Activated T-cell treated with anti-CD3 and anti-CD28 coated beads for 24 hours (primary cell): ENCODE data around the gene CRYGN.

Experiments
- DNase-seq: peaks from one replicate; pipeline ENCODE4 v3.0.0-alpha.2; 2020; ENCODE audit warnings: low read depth

Gene CRYGN

DNA sequence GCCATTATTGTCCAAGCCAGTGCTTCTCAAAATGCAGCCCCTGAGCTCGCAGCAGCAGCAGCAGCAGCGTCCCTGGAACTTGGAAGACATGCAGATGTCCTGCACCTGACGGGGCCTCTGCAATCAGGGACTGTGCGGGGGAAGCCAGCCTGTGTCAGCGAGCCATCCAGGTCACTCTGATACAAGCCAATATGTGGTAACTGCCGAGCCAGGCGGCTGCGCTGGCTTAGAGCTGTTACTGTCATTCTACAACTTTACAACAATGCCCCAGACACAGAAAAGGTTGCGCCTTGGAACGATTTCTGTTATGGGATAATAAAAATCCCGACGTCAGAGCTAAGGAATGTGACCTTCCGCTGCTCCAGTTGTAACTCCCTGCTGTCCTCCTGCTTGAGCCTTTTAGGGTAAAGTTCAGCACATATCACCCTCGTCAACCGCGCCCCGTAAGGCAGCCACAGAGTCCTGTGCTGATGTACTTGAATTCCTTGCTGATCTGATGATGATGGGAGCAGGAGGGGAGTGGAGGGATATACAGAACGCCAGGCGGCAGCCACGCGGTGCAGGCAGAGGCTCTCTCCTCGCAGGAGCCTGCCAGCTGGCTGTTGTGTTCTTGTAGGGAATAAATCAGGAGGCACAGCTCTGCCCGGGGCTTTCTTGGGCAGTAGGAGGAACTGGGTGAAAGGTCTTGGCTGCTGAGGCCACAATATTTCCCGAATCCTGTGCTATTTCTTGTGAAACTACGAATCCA lies 20.0 kb upstream of the CRYGN start:
- DNase-seq = no peak

GRCh38 chr7:151457534-151457933 lies 17.6 kb upstream of the CRYGN start:
- DNase-seq = no peak

GRCh38 chr7:151456782-151457181 lies 16.8 kb upstream of the CRYGN start:
- no peak for DNase-seq

- DNase-seq = no peak
Measured at GRCh38 chr7:151456276-151456675, 16.3 kb upstream of the CRYGN start.

GRCh38 chr7:151455690-151456089 lies 15.7 kb upstream of the CRYGN start:
- no peak for DNase-seq

GRCh38 chr7:151454932-151455530 lies 15.1 kb upstream of the CRYGN start:
- no peak for DNase-seq

- DNase-seq = no peak
Measured at GRCh38 chr7:151454305-151454704, 14.4 kb upstream of the CRYGN start.

- DNase-seq = no peak
Measured at GRCh38 chr7:151453326-151453791, 13.4 kb upstream of the CRYGN start.

- DNase-seq = no peak
Measured at GRCh38 chr7:151452680-151453325, 12.9 kb upstream of the CRYGN start.

GRCh38 chr7:151451626-151452571 lies 12.0 kb upstream of the CRYGN start:
- DNase-seq = no peak

DNA sequence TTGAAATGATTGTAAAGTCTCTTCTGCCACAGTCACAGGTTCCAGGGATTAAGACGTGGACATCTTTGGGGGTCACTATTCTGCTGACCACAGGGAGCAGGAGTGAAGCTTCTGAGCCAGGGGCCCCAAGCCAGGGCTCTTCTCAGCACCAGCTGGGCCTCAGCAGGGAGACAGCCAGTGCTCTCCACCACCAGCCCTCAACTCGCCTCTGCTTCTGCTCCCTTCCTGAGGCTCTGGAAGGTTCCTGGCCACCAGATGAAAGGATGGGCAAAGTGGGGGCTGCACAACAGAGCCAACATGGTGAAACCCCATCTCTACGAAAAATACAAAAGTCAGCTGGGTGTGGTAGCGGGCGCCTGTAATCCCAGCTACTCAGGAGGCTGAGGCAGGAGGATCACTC lies 11.2 kb upstream of the CRYGN start:
- no peak for DNase-seq

DNA sequence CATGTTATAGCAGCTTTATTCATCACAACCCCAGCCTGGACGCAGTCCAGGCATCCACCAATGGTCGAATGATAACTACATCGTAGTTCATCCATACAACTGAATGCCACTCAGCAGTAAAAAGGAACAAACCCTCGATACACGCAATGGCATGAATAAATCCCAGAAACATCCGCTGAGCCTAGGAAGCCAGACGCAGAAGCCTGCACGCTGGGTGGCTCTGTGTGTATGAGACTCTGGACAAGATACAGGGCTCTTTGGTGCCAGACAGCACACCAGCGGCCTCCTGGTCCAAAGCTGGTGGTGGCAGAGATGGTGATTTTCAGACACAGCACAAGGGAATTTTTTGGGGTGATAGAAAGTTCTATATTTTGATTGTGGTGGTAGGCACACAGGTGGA lies 10.0 kb upstream of the CRYGN start:
- no peak for DNase-seq

GRCh38 chr7:151448261-151449252 lies 8.6 kb upstream of the CRYGN start:
- peak; percentile 71 for DNase-seq

DNA sequence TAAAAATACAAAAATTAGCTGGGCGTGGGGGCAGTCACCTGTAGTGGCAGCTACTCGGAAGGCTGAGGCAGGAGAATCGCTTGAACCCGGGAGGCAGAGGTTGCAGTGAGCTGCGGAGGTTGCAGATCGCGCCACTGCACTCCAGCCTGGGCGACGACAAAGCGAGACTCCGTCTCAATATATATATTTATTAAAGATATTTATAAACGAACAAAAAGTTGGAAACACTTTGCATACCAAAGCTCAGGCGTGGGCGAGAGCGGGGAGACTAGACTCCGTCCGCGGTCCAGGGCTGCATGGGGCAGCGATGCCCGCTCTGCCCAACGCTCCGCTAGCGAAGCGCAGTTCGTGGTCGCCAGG lies 7.9 kb upstream of the CRYGN start:
- no peak for DNase-seq

DNA sequence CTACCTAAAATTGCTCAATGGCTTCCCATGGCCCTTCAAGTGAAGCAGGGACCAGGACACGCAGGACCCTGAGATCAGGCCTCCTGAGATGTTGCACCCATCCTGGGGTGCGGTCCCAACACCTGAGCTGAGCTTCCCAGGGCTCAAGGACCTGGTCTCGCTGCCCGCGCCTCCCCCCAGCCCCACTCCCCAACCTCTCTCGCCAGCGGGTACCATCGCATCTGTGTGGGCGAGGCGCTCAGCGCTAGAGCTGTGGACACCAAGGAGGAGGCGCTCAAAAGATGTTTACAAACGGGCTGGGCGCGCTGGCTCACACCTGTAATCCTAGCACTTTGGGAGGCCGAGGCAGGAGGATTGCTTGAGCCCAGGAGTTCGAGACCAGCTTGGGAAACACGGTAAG lies 7.4 kb upstream of the CRYGN start:
- no peak for DNase-seq

GRCh38 chr7:151446412-151446811 lies 6.5 kb upstream of the CRYGN start:
- no peak for DNase-seq

GRCh38 chr7:151444632-151445031 lies 4.7 kb upstream of the CRYGN start:
- DNase-seq = no peak

DNA sequence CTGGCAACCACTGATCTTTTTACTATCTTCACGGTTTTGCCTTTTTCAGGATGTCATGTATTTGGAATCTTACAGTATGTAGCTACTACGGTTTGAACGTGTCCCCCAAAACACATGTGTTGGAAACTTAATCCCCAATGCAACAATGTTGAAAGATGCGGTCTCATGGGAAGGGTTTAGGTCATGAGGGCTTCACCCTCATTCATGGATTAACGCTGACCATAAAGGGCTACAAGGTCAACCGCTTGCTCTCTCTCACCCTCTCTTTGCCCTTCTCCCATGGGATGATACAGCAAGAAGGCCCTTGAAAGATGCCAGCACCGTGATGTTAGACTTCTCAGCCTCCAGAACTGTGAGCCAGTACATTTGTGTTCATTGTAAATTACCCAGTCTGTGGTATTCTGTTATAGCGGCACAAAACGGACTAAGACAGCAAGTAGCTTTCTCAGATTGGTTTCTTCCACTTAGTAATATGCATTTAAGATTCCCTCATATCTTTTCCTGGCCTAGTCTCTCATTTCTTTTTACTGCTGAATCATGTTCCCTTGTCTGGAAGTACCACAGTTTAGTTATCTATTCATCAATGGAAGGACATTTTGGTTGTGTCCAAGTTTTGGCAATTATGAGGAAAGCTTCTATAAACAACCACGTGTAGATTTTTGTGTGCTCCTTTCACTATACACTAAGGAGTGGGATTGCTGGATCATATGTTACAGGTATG lies 3.0 kb upstream of the CRYGN start:
- DNase-seq = no peak

DNA sequence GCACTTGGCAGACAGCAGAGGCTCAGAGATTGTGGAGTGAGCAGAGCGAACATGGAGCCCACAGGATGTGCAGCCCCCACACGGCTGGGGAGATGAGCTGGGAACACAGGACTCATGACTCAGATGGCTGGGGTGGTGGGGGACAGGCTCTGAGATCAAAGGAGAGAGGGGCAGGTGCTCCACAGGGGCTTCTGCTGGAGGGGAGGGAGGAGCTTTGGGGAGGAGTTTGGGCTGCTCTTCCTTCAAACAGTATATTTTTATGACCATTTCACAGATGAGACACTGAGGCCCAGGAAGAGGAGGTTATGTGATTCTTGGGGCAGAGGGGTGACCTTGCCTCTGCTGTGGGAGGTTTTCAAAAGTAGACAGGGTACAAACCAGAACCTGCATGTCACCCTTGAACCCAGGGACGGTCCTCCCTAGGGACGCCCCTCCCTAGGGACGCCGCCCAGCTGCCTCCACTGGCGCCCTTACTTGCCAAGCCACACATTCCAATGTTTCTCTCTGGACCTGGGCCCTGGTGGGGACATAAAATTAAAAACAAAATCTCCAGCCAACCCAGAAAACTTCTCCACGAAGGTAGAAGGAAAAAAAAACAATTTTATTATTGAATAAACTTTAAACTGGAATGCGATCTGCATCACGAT lies 981 bp upstream of the CRYGN start:
- DNase-seq = no peak
